ENCODE data around the gene CRYGN.

The CRYGN gene

GRCh38 chr7:151426904-151427704, 12.8 kb downstream of the CRYGN start:
- Histone ChIP-seq H3K4me3 (ENCODE audit: low read length, poor library complexity, severe bottlenecking) (no peak overlapping the region), H3K9me3 (ENCODE audit: insufficient read depth, low read depth, low read length) (no peaks in the 10 kb centered on the region), H4K20me1 (ENCODE audit: insufficient read depth, low read length, poor library complexity, severe bottlenecking) (no peaks in the 10 kb centered on the region), H3K4me2 (ENCODE audit: low read depth, low read length, poor library complexity, severe bottlenecking) (no peak overlapping the region), H3F3A (ENCODE audit: low read depth) (no peaks in the 10 kb centered on the region), H3K27me3 (ENCODE audit: insufficient read depth, low read length, poor library complexity, severe bottlenecking) (no peaks in the 10 kb centered on the region), H3K79me2 (ENCODE audit: insufficient read depth, low read length) (no peaks in the 10 kb centered on the region), H3K4me1 (ENCODE audit: insufficient read depth, low read length, poor library complexity, severe bottlenecking) (peaks cover 22% of the 10 kb centered on the region), H3K9me2 (replicated peaks; ENCODE audit: low read depth, low read length) (no peaks in the 10 kb centered on the region), H3K9ac (ENCODE audit: low read depth, low read length, poor library complexity, severe bottlenecking) (no peak overlapping the region), H3K36me3 (ENCODE audit: insufficient read depth, low read length) (no peaks in the 10 kb centered on the region), H2AFZ (ENCODE audit: low read length) (no peak overlapping the region)
- TF ChIP-seq EZH2phosphoT487 (IDR thresholded peaks at IDR 0.05; ENCODE audit: borderline replicate concordance), result no peak
- TF ChIP-seq CTCF (conservative IDR thresholded peaks at IDR 0.05; ENCODE audit: low read length), result no peak

GRCh38 chr7:151426441-151426903, 13.5 kb downstream of the CRYGN start:
- Histone ChIP-seq H3K36me3 (ENCODE audit: insufficient read depth, low read length) (no peaks in the 10 kb centered on the region), H3K4me1 (ENCODE audit: insufficient read depth, low read length, poor library complexity, severe bottlenecking) (peaks cover 22% of the 10 kb centered on the region), H3K4me2 (ENCODE audit: low read depth, low read length, poor library complexity, severe bottlenecking) (no peak overlapping the region), H4K20me1 (ENCODE audit: insufficient read depth, low read length, poor library complexity, severe bottlenecking) (no peaks in the 10 kb centered on the region), H3K27me3 (ENCODE audit: insufficient read depth, low read length, poor library complexity, severe bottlenecking) (no peaks in the 10 kb centered on the region), H3K79me2 (ENCODE audit: insufficient read depth, low read length) (no peaks in the 10 kb centered on the region), H2AFZ (ENCODE audit: low read length) (no peak overlapping the region), H3F3A (ENCODE audit: low read depth) (no peaks in the 10 kb centered on the region), H3K9me2 (replicated peaks; ENCODE audit: low read depth, low read length) (no peaks in the 10 kb centered on the region), H3K9me3 (ENCODE audit: insufficient read depth, low read depth, low read length) (no peaks in the 10 kb centered on the region), H3K4me3 (ENCODE audit: low read length, poor library complexity, severe bottlenecking) (no peak overlapping the region), H3K9ac (ENCODE audit: low read depth, low read length, poor library complexity, severe bottlenecking) (no peak overlapping the region)
- TF ChIP-seq CTCF (conservative IDR thresholded peaks at IDR 0.05; ENCODE audit: low read length) (no peak), EZH2phosphoT487 (IDR thresholded peaks at IDR 0.05; ENCODE audit: borderline replicate concordance) (no peak)

- H3K4me2 ChIP-seq (ENCODE audit: low read depth, low read length, poor library complexity, severe bottlenecking), result no peak overlapping the region
- no peaks in the 10 kb centered on the region for H4K20me1 ChIP-seq (ENCODE audit: insufficient read depth, low read length, poor library complexity, severe bottlenecking)
- no peaks in the 10 kb centered on the region for H3K9me2 ChIP-seq (replicated peaks; ENCODE audit: low read depth, low read length)
- H3K27me3 ChIP-seq (ENCODE audit: insufficient read depth, low read length, poor library complexity, severe bottlenecking), result no peaks in the 10 kb centered on the region
- no peak overlapping the region for H2AFZ ChIP-seq (ENCODE audit: low read length)
- H3K36me3 ChIP-seq (ENCODE audit: insufficient read depth, low read length), result no peaks in the 10 kb centered on the region
- H3K4me3 ChIP-seq (ENCODE audit: low read length, poor library complexity, severe bottlenecking), result no peak overlapping the region
- H3K79me2 ChIP-seq (ENCODE audit: insufficient read depth, low read length), result no peaks in the 10 kb centered on the region
- H3K9ac ChIP-seq (ENCODE audit: low read depth, low read length, poor library complexity, severe bottlenecking), result no peak overlapping the region
- no peaks in the 10 kb centered on the region for H3K9me3 ChIP-seq (ENCODE audit: insufficient read depth, low read depth, low read length)
- H3F3A ChIP-seq (ENCODE audit: low read depth), result no peaks in the 10 kb centered on the region
- peaks cover 22% of the 10 kb centered on the region for H3K4me1 ChIP-seq (ENCODE audit: insufficient read depth, low read length, poor library complexity, severe bottlenecking)
- TF ChIP-seq CTCF (conservative IDR thresholded peaks at IDR 0.05; ENCODE audit: low read length) (no peak), EZH2phosphoT487 (IDR thresholded peaks at IDR 0.05; ENCODE audit: borderline replicate concordance) (no peak)
These were observed 14.1 kb downstream of the CRYGN start for GRCh38 chr7:151425670-151426440.

All from Loucy (cell line).